Choroid plexus epithelial cell (primary cell): Measurements from ENCODE around the gene GASK1B.

ENCODE experiments used
- DNase-seq: peaks from one replicate; pipeline ENCODE4 v3.0.0-alpha.2; 2010; ENCODE audit warnings: low read depth
- H3K4me3 ChIP-seq: 2 replicates; pipeline ENCODE4 v1.5.1; 2011; ENCODE audit warnings: low read depth, mild to moderate bottlenecking, control low read depth, low read length, moderate library complexity
- TF ChIP-seq, protein P1 (sequence below): conservative IDR thresholded peaks from 2 replicates; pipeline ENCODE4 v1.5.1; 2011; ENCODE audit warnings: low read depth, mild to moderate bottlenecking, control low read depth, inconsistent platforms, low read length, moderate library complexity

GASK1B gene

DNA sequence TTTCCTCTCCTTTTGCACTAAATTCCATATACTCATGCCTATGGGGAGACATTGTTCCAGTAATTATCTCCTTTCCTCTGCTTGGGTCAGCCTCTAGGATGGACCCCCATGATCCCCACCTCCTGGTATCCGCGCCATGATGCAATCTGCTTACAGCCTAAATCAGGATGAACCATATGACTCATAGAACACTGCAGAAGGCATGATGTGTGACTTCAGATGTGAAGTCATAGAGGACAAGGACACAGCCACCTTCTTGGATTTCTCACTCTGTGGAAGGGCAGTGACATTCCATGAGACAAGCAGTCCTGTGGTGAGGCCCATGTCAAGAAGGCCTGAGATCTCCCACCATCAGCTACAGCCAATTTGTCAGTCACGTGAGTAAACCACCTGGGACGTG lies 28.5 kb upstream of the GASK1B start:
- TF ChIP-seq, protein P1, sequence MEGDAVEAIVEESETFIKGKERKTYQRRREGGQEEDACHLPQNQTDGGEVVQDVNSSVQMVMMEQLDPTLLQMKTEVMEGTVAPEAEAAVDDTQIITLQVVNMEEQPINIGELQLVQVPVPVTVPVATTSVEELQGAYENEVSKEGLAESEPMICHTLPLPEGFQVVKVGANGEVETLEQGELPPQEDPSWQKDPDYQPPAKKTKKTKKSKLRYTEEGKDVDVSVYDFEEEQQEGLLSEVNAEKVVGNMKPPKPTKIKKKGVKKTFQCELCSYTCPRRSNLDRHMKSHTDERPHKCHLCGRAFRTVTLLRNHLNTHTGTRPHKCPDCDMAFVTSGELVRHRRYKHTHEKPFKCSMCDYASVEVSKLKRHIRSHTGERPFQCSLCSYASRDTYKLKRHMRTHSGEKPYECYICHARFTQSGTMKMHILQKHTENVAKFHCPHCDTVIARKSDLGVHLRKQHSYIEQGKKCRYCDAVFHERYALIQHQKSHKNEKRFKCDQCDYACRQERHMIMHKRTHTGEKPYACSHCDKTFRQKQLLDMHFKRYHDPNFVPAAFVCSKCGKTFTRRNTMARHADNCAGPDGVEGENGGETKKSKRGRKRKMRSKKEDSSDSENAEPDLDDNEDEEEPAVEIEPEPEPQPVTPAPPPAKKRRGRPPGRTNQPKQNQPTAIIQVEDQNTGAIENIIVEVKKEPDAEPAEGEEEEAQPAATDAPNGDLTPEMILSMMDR, result no peak
- no peak overlapping the region for H3K4me3 ChIP-seq
- DNase-seq, result peak; percentile 4

DNA sequence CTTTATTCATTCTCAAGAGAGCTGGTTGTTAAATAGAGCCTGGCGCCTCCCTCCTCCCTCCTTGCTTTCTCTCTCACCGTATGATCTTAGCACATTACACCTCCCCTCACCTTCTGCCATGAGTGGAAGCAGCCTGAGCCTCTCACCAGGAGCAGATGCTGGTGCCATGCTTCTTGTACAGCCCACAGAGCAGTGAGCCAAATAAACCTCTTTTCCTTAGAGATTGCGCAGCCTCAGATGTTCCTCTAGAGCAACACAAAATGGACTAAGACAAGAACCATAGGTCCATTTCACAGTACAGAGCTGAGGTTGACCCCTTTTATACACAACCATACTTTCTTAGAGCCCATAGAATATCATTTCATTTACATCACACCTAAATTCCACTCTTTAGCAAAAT lies 27.4 kb upstream of the GASK1B start:
- H3K4me3 ChIP-seq, result no peak overlapping the region
- TF ChIP-seq, protein P1, result no peak
- DNase-seq, result no peak

DNA sequence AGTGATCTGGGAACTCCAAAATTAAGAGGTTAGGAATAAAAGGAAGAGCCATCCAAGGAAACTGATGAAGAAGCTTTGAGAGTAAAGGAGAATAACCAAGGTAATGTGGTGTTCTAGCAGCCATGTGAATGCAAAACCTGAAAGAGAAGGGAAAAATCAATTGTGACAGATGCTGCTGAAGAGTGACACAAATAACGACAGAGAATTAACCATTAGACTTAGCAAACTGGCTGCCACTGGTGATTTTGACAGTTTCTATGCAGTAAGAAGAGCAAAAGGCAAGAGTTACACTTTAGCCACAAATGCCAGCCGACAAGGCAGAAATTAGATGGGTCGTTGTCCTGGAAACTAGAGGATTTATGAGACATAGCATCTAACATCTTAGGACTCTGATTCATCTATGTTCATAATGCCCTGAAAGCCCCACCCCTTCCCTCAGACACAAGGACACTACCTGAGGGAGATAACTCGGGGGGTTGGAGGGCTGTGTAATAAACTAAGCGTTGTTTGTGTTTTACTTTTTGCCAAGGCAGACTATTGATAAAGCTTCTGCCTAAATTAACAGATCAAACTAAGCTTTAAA lies 24.5 kb upstream of the GASK1B start:
- H3K4me3 ChIP-seq, result no peak overlapping the region
- TF ChIP-seq, protein P1, result no peak
- DNase-seq, result no peak

DNA sequence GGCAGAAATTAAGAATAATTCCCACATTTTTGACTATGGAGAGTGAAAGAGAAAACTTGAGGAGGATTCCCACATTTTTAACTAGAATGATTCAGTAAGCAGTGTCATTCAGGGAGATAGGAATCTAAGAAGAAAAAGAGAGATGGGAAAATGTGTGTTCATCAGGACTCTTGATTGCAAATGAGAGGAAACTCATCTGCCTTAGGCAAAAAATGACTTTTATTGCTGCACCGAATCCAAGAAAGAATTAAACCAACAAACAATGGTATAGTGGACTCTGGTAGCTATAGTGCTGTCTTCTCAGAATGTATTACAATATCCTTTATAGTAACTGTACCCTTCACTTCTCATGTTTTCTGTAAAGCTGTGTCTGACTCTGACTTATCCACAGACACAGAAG lies 22.5 kb upstream of the GASK1B start:
- DNase-seq, result no peak
- no peak overlapping the region for H3K4me3 ChIP-seq
- TF ChIP-seq, protein P1, result no peak

DNA sequence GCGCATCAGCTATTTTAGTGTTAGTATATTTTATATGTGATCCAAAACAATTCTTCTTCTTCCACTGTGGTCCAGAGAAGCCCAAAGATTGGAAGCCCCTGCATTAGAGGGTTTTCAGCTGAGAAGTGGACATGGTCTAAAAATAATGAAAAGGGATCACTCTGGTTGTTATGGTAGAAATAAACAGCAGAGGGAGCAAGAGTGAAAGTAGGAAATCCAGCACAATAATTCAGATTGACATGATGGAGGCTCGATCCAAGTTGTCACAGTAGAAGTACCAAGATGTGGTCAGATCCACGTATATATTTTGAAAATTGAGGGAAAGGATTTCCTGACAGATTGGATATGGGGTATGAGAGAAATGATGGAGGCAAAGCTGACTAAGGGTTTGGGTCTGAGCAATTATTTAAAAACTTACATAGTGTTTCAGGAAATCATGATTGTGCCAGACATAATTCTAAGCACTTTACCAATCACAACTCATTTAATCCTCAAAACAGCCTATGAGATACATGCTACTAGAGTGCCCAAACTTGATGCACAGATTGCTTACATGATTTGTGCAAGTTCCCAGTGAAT lies 20.4 kb upstream of the GASK1B start:
- peak; percentile 59 for DNase-seq
- no peak overlapping the region for H3K4me3 ChIP-seq
- TF ChIP-seq, protein P1, result peak; percentile 61

DNA sequence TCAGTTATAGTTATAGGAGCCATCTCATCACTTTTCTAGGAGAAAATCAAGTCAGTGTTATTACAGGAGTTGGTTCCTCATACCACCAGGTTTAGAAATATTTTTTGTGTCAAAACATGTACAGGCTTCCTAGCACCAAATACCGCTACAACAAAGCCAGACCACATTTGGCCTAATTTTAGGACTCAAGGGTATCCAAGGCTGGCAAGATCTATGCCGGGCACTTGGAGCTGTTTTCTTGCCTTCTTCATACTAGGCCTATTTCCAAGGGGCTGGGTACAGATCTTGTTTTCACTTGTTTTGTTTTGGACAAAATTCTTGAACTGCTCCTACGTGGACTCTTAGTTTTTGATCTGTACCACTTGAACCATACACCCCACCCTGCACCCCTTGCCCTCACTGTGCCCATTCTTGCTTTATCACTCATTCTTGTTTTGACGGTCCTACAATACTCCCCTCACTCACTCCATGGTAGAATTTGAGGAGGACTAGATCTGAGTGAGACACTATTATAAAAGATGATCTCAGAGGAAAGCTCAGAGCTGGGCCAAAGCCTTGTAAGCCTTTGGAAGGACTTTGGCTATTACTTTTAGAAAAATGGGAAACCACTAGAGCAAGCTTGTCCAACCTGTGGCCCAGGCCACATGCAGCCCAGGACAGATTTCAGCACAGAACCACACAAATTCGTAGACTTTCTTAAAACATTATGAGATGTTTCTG lies 19.8 kb upstream of the GASK1B start:
- no peak for DNase-seq
- H3K4me3 ChIP-seq, result no peak overlapping the region
- TF ChIP-seq, protein P1, result no peak
